Tongue (tissue), 2 donors: ENCODE measurements around the gene MSX1. TPM values are rescaled to one million over a fixed set of nuclear protein-coding genes. Genes with fewer than 3 reads are reported as not detected.

ENCODE experiments used
- DNase-seq: peaks from one replicate; pipeline ENCODE4 v3.0.0-alpha.2; 2015
- total RNA-seq: library from RNA; depleted of rRNA; stranded (reverse); fragments of >200 nt; gene quantifications from one replicate; pipeline ENCODE4 v1.2.3, GENCODE V29; 2014

Gene MSX1
- total RNA-seq, 1 donor from 2014 or later, result 3.7 TPM

DNA sequence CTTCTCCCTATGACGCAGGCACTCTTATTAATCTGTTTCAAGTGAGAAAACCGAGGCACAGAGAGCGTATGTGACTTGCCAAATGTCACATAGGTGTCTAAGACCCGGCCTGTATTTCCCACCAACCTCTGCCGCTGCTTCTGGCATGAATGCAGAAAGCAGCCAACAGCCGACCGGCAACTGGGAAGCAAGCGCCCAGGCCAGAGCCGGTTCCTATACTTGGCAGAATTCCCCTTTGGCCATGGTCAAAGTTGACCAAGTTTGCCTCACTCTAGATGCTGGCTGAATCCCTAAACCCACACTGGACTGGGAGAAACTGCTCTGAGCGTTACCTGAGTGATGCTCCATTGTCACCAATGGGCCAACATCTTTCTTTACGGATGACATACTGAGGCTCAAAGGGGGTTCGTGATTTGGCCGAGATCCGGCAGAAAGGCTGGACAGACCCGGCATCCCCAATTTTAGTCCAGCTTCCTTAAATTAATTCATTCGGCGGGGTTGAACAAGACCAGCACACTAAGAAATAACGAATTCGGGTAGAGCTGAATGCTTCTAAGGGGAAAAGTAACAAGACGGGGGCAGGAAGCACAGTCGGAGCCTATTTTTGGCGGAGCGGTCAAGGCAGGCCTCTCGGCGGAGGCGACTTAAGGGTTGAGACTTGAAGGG lies 11.2 kb downstream of the MSX1 start:
- no peak for DNase-seq

DNA sequence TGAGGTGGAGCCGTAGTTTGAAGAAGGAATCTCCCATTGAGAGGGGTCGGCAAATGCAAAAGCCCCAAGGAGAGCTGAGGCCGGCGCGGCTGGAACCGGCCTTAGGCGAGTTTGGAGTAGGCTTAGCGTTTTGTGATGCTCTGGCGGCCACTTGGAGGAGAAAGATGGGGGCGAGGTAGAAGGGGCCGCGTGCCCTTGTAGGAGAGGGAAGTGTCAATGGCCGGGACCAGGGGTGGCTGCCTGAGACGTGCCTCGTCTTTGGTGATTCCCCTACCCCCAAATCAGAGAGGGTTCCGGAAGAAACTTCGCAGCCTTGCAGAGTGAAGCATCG lies 11.7 kb downstream of the MSX1 start:
- no peak for DNase-seq

DNA sequence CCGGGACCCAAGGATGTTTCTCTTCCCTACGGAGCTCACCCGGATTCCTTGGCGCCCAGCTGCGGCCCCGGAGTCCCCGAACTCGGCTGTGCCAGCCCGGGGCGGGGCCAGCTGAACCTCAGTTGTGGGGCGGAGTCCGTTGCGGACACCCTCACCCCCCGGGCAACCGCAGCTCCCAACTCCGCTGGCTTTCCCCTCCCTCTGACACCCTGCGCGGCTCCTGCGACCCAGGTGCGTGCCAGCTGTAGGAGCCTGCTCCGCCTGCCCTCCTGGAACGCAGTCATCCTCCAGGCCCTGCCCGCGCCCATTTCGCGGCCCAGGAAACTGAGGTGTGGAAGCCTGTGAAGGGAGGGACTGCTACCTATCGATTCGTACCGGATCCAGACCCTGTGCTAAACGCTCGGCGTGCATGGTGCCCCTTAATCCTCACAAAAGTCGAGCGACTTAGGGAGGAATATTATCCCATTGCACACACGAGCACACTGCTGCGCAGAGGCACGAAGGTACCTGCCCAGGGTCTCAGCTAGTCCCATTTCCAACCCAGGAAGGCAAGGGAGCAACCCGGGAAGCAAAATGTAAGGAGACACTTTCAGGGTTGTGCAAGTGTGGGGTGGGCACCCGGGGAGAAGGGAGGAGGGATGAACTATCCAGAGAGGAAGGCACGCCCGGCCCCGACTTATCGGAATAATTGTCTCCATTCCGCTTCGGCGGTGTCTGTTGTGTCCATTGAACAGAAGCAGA lies 12.3 kb downstream of the MSX1 start:
- no peak for DNase-seq

DNA sequence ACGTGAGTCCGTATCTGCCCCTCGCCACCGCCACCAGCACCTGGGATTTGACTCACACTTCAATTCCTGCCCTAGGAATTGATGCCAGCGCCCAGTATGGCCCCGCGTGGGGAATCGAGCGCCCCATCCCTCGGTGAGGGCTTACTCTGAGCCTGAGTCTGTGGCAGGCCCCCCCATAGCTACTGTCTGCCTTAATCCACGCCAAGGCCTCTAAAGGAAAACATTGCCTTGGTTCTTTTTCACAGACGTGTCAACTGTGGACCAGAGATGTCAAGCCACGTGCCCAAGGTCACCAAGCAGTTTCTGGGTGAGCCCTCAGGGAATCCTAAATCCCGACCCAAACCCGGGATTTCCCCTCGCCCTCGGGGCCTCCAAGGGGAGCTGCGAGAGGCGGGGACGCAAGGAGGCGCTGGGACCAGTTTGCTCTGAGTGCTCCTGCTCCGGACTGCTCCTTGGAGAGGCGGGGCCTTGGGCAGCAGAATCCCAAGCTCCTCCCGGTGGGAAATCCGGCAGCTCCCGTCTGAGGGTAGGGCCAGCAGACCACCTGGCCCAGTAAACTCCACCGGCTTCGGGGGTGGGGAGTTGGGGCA lies 12.9 kb downstream of the MSX1 start:
- DNase-seq, result no peak

DNA sequence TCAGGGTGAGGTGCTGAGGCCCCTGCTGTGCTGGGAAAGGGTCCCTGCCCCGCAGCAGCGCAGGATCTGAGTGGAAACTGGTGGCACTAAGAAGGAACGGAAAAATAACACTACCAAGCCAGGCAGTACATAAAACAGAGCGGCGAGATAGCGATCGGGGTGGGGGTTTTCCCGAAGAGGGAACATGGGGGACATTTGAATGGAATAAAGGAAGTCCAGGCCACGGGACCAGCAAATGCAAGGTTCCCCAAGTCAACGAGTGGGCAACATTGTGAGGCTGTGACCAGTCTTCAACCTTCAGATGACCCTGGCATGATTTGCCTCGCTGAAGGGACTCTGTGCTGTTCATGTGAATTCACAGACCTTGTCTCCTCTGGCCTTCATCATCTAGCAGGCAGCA lies 13.7 kb downstream of the MSX1 start:
- DNase-seq, result no peak

DNA sequence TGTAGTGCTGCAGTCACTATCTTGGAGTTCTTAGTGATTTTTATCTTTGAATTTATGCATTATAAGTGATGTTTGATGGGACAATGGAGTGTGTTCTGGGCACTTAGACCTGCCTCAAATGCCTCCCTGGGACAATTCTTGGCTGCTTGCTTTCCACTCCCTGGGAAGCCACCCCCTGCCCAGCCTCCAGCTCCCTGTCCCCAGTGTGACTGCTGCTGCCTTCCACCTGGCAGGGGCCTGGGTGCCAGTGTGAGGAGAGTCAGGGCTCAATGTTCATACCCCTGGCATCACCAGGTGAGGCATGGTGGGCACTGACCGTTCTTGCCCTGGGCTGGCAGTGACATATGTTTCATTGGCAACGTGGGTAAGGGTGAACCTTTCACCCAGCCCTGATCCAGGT lies 14.8 kb downstream of the MSX1 start:
- no peak for DNase-seq

DNA sequence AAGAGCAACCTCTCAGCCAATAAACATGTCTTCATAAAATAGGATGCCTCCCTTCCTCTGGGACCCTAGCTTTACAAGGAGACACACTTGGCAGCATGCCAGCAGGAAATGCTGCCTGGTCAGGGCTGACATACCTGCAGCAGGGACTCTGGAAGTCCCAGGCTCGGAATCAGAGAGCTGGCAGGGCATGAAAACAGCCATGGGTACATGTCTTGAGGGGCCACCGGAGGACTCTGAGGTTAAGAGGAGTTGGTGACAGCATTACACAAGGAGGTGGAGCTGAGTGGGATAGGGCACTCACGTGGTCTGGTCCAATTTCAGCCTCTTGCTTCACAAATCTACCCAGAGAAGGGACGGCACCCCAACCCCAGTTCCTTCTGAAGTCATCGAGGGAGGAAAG lies 15.7 kb downstream of the MSX1 start:
- no peak for DNase-seq

DNA sequence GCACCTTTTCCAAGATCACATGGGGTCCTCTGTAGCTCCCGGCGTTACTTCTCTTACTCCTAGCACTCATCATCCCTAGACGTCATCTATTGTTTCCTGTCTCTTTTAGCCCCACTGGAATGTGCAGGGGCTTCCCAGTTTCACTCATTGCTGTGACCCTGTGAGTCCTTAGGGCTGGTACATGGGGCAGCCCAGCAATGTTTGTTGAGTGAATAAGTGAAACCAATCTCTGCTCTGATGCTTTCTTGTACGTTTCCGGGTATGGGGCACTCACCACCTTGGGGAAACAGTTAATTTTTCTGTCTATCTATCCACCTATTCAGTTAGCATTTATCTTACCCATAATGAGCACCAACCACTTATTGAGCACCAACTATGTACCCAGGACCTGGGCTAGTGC lies 16.1 kb downstream of the MSX1 start:
- no peak for DNase-seq

DNA sequence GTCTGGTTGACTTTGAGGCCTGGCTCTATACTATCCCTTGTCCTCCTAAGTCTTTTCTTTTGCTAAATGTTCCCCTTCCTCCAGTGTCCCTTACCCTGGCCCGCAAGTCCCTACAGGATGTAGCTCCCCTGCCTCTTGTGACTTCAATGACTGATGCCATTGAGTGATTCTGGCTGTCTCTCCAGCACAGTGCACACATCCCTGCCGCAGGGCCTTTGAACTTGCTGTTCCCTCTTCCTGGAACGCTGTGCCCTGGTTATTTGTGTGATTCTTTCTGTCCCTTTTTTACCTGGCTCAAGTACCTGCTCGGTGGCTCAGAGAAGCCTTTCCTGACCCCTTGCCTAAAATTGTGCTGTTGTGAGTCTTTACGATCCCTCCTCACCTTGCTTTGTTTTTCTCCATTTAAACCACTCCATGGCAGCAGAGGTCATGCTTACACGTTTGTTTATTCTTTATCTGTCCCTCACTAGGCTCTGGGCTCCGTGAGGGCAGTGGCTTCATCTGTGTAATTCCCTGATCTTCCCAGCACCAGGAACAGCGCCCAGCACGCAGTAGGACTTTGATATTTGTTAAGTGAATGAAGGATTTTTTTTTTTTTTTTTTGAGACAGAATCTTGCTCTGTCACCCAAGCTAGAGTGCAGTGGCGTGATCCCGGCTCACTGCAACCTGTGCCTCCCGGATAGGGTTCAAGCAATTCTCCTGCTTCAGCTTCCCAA lies 17.6 kb downstream of the MSX1 start:
- DNase-seq, result no peak

DNA sequence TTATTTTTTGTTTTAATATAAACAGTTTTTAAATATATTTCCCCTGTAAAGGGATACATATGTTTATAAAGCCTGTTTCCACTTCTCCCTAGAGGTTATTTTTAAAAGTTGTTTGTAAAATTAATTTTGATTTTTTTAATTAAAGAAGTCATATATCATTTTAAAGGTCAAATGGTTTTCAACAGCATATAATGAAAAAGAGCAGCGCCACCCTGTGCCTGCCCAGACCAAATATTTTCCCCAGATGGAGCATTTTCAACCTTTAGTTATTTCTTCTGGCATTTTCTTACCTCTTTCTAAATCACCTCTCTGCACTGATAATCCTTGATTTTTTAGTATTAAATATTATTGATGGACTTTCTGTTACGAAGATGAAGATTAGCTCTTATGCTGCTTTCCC lies 21.0 kb downstream of the MSX1 start:
- no peak for DNase-seq

DNA sequence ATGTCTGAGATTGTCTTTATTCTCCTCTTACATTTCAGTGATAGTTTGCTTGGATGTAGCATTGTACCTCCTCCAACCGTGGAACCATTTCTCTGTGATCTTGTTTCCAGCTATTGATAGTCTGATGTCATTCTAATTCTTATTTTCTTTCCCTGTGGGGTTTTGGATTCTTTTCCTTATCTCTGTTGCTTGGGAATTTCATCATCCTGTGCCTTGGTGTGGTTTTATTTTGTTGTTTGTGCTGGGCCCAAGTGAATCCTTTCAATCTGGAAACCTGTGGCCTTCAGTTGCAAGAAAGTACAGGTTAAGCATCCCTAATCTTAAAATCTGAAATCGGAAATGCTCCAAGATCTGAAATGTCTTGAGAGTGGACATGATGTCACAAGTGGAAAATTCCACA lies 22.0 kb downstream of the MSX1 start:
- DNase-seq, result no peak

DNA sequence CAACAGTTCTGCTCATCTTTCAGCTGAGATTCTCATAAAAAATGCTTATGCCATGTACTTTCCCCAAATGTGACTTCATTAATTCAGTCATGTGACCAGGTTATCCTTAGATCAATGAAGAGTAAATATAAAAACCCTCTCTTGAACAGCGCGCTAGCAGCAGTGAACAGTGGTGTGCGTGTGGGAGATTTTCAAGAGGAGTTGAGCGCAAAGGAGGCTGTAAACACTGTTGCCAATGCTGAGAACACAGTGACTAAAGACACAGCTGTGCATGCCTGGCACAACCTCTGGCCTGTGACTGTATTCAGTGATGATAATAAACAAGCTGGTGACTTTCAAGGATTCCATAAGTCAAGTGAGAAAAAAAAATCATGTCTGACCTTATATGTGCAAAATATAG lies 25.1 kb downstream of the MSX1 start:
- no peak for DNase-seq

DNA sequence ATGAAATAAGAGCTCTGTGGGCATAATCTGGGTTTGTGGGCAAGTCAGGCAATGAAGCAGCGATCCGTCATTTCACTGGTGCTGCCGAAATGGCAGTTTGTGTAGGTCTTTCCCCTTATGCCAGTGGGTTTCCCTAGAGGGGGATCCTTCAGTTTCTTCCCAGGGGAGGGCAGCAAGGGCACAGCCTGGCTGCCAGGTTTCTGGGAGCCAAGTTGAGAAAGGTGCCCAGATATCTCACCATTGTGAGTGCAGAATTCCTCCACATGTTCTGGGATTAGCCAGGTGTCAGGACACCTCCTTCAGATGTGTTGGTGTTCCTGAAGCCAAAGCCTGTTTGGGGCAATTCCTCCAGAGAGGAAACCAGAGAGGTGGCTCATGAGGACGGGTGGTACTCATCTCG lies 28.0 kb downstream of the MSX1 start:
- DNase-seq, result no peak

DNA sequence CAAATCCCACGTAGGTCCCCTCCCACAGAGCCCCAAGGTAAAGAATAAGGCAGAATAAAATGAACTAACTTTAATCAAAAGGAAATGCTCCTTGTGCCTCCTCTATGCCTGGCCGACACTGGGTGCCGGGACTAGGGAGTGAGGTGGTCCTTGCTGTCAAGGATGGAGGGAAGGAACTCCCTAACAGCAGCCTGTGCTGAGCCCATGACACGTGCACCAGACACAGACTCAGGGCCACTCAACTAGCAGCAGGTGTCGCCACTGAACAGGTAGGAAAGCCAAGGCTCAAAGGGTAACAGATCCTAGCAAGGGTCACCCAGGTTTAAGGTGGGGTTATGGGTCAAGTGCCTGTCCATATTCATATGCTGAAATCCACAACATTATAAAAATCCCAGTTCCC lies 29.2 kb downstream of the MSX1 start:
- no peak for DNase-seq

DNA sequence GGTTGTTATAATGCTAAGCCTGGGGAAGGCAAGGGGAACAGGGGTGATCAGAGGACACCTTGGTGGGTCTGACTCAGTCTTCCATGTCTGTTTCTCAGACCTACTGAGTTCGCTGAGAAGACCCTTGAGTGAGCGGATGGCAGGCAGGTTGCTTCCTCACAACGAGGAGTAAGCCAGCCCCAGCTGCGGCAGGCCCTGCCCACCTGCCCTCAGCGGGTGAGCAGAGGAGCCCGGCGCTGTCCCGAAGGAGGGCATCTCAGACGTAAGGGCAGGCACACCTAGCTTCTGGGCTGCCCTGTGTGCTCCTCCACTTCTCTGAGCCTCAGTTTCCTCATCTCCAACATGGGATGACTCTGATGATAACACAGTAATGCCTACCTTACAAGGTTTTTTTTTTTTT lies 30.3 kb downstream of the MSX1 start:
- no peak for DNase-seq

DNA sequence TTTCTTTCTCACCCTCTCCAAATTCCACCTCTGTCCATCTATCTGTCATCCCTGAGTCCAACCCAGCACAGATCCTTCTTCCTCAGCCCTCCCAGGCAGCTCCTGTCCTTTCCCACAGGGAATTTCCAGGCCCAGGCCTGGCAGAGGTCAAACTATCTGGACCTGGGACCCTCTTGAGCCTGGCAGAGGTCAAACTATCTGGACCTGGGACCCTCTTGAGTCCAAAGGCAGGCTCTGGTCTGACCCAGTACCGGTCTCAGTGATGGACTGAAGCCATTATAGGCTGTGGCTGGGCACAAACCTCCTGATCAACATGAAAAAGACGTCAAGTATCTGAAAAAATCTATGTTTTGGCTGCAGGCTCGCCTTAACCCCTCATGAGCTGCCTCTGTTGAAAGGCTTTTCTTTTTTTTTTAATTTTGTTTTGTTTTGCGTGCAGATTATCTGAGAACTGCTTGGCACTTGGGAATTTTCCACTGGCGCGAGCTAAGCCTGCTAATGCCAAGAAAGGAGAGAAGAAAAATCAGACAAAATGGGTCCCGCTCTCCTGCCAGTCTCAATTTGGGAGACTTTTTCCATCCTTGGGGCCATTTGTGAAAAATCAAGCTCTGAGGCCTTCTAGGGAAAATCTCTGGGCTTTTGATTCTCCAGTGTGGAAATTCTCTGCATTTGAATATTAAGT lies 31.2 kb downstream of the MSX1 start:
- DNase-seq, result no peak

DNA sequence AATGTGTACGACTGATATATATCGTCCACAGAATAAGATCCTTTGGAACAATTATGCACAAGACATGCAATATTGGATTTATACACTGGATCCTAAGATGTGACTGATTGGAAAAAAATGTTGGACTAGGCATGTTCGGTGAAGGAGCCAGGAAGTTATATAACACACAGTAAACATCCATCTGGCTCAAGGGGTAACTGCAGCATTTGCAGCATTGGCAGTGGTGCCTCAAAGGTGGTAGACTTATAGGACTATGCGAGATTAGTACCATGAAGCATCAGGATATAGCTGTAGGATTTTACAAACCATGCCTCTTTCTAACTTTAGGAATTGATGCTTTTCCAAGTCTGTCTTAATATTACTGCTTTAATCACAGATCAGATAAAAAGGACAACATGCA lies 34.3 kb downstream of the MSX1 start:
- DNase-seq, result no peak

DNA sequence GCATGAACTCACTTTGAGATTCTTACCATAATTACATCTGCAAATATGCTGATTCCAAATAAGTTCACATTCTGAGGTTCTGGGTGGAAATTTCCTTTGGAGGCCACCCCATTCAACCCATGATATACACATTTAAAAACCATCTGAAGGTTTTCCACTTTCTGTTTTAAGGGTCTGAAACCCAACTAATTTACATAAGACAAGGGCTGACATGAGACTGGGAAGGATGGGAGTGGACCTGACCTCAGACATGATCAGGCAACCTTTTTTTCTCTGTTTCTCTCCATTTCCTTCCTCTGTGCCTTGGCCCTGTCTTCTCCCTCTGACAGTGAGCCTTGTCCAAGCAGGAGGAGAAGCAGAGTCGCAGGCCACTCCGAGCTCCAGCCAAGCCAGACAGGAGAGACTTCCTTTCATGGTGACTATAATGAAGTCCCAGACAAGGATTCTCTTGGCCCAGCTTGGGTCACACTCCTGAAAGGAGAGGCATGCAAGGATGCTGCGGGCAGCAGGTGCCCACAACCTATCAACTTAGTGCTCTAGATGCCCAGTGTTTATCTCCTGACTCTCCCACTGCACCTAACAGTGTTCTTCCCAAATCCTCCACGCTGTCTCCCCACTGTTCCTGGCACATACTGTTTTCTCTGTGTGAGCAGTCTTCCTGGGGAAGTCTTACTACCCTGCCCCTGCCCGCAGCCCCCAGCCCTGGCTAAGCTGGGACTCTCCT lies 39.9 kb downstream of the MSX1 start:
- DNase-seq, result no peak

DNA sequence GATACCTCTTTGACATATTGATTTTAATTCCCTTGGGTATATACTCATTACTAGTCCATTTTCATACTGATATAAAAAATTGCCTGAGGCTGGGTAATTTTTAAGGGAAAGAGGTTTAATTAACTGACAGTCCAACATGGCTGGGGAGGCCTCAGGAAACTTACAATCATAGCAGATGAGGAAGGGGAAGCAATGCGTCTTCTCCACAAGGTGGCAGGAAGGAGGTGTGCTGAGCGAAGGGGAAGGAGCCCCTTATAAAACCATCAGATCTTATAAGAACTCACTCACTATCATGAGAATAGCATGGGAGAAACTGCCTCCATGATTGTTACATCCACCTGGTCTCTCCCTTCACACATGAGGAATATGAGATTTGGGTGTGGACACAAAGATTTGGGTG lies 42.4 kb downstream of the MSX1 start:
- no peak for DNase-seq

DNA sequence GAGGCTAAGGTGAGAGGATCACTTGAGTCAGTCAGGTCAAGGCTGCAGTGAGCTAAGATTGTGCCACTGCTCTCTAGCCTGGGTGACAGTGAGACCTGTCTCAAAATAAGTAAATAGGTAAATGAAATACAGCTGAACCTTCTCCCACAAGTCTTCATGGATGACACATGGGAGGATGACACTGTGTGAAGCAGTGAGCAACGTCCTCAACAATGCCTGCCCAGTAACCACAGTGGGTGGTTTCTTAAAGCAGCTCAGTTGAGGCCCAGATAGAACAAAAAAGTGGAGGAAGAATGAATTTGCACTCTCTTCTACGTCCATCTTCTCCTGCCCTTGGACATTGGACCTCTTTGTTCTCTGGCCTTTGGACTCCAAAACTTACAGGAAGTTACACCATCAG lies 52.7 kb downstream of the MSX1 start:
- no peak for DNase-seq

DNA sequence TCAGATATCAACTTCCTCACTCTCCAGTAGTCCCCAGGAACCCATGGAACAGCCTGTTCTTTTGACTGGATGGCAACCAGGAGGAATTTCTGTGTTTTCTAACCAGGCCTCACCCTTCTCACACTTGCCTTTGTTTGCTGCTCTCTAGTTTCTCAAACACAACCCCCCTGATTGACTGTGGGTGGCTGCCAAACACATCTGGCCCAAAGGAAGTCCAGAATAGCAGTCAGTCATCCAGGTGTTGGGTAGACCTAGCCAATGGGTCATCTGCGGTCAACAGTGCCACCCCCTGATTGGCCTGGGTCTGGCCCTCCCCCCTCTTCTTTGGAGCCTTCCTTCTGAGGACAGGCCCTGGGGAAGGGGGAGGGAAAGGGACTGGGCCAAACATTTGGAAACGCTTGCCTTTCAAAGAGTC lies 53.7 kb downstream of the MSX1 start:
- DNase-seq, result peak; percentile 58
